GM12864 (cell line): ENCODE data around the gene ZNFX1.
"Not testable (repeated sequence)": the region's sequence is repeated elsewhere in the genome, so short reads cannot be mapped to it uniquely, and the experiment has no call there.

ENCODE experiments used
- DNase-seq: peaks from one replicate; pipeline ENCODE4 v3.0.0-alpha.2; 2011; ENCODE audit warnings: low read depth
- H3K4me3 ChIP-seq: 2 replicates; pipeline ENCODE4 v1.5.1; 2011; ENCODE audit warnings: mild to moderate bottlenecking, low read depth, low read length, control low read depth
- CTCF ChIP-seq: IDR thresholded peaks from 2 replicates; pipeline ENCODE4 v1.5.1; 2011; ENCODE audit warnings: low read depth, mild to moderate bottlenecking, moderate library complexity, low read length, control low read depth, inconsistent platforms; ENCODE audit errors: missing control alignments

The ZNFX1 gene

DNA sequence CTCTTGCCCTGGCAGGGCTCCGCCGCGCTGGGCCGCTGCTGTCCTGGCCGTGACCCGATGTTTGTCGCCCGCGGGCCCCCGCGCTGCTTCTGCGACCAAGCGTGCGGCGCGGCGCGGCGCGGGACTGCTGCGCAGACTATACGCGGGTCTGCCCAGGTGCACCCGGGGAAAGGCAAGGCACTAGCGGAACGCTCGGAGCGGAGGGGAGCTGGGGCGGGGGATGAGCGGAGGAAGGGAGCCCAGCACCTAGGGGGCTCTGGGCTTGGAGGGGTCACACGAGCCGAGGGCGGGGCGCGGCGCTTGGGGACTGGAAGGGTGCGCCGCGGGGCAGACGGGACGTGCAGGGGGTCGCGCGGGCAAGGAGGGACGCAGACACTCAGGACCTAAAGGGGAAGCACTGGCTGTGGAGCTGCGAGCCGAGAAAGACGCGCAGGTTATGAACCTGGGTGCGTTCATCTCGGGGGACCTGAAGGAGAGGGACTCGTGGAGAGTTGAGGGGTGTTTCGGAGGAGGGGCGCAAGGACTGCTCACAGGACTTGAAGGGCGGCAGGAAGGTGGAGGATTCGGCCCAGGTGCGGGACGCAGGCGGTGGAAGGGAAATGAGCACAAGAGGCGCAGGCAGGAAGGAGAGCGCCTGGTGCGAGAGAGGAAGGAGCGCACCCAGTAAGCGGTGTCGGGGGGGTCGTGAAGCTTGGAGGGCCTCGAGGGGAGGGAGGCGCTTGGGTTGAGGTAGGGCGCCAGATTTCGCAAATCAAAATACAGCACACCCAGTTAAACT is 40.8 kb upstream of the ZNFX1 start:
- no peak for TF ChIP-seq CTCF
- H3K4me3 ChIP-seq = no peak overlapping the region; the same call in 1 of the 2 replicates
- DNase-seq = no peak

DNA sequence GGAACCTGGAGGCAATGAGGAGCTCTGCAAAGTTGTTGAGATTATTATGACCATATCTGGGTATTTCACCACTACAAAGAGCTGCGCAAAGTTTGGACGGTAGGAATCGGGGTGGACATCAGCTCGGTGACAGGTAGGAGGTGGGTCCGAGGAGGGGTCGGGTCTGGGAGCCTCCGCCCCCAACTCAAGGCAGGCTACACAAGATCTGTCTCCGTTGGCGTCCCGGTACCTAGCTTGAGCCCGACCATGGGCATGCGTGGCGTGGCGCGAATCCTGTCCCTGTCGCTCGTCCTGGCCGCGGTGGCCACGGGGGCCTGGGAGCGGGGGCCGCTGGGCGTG is 40.2 kb upstream of the ZNFX1 start:
- DNase-seq = no peak
- no peak for TF ChIP-seq CTCF
- no peak overlapping the region for H3K4me3 ChIP-seq

DNA sequence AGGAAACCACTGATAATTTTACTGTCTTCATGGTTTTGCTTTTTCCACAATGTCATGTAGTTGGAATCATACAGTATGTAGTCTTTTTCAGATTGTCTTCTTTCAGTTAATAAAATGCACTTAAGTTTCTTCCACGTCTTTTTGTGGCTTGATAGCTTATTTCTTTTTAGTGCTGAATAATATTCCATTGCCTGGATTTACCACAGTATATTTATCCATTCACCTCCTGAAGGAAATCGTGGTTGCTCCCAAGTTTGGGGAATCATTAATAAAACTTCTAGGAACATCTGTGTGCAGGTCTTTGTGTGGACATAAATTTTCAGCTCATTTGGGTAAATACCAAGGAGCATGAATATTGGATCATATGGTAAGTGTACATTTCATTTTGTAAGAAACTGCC is 38.8 kb upstream of the ZNFX1 start:
- TF ChIP-seq CTCF = no peak
- no peak overlapping the region for H3K4me3 ChIP-seq
- DNase-seq = no peak

- H3K4me3 ChIP-seq = no peak overlapping the region
- TF ChIP-seq CTCF = no peak
- DNase-seq = no peak
These were observed 37.7 kb upstream of the ZNFX1 start for GRCh38 chr20:49315580-49315979.

- not testable (repeated sequence) for H3K4me3 ChIP-seq, DNase-seq
These were observed 36.2 kb upstream of the ZNFX1 start for GRCh38 chr20:49314052-49314451.

GRCh38 chr20:49313283-49313682 is 35.4 kb upstream of the ZNFX1 start:
- no peak overlapping the region for H3K4me3 ChIP-seq
- no peak for TF ChIP-seq CTCF
- DNase-seq = no peak

DNA sequence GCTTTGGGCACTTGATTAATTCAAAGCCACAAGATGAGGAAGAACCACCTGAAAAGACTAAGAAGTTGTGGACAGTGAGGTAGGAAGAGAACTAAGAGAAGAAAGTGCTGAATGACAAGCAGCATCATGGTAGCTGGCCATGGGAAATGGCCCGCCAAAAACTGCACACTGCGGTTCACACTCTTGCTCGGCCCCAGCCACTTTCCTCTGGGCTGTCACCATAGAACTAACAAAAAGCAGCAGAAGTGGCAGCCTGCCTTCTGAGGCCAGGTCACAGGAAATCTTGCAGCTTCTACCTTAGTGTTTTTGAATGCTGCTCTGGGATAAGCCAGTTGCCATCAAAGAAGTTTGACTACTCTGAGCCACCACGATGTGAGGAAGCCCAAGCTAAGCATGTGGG is 34.8 kb upstream of the ZNFX1 start:
- TF ChIP-seq CTCF = no peak
- no peak for DNase-seq
- H3K4me3 ChIP-seq = no peak overlapping the region
